PC-9 (cell line): ENCODE data around the gene MYO5C. TPM values are rescaled to one million over a fixed set of nuclear protein-coding genes. Genes with fewer than 3 reads are reported as not detected.

ENCODE experiments used
- BruUV-seq: library from RNA; stranded (reverse); fragments of 400-500 nt; replicated peaks from 2 replicates; lab custom pipeline; 2021; lab: Mats Ljungman, UMichigan
- CTCF ChIA-PET: fragments of 300-600 bp; sonication (Branson Sonifier 250); formaldehyde crosslinking; loops from one replicate; lab custom pipeline; 2022; ENCODE audit warnings: antibody characterized with exemption; lab: Charles Lee
- POLR2A ChIA-PET: fragments of 300-600 bp; sonication (Branson Sonifier 250); formaldehyde crosslinking; loops from one replicate; lab custom pipeline; 2022; ENCODE audit warnings: antibody characterized with exemption; ENCODE audit not compliant: unreplicated experiment; lab: Charles Lee
- DNase-seq, 2 experiments: peaks; one replicate each; pipeline versions ENCODE4 v3.0.0 to v3.0.0-alpha.2; 2015 to 2022; ENCODE audit warnings: mixed read lengths in 1 of 2
- H2AFZ ChIP-seq: fragments of 200-600 bp; sonication (generic); 2 replicates; pipeline ENCODE4 v1.8.1; 2017; ENCODE audit warnings: antibody characterized with exemption
- H3F3A ChIP-seq: fragments of 200-600 bp; sonication (generic); 2 replicates; pipeline ENCODE4 v1.8.1; 2017; ENCODE audit warnings: antibody characterized with exemption, mild to moderate bottlenecking, low read depth; ENCODE audit not compliant: insufficient read depth
- H3K27ac ChIP-seq: fragments of 200-600 bp; sonication (generic); 2 replicates; pipeline ENCODE4 v1.6.1; 2016; ENCODE audit warnings: mixed run types
- H3K27me3 ChIP-seq: fragments of 200-600 bp; sonication (generic); 2 replicates; pipeline ENCODE4 v1.6.1; 2016; ENCODE audit warnings: low read depth, mixed run types; ENCODE audit not compliant: insufficient read depth
- H3K36me3 ChIP-seq: fragments of 200-600 bp; sonication (generic); 2 replicates; pipeline ENCODE4 v1.6.1; 2016; ENCODE audit warnings: low read depth, mixed run types
- H3K4me1 ChIP-seq: fragments of 200-600 bp; sonication (generic); replicated peaks from 2 replicates; pipeline ENCODE4 v1.6.1; 2016; ENCODE audit warnings: mixed run types; ENCODE audit not compliant: insufficient read depth
- H3K4me2 ChIP-seq: fragments of 200-600 bp; sonication (generic); 2 replicates; pipeline ENCODE4 v1.6.1; 2017; ENCODE audit warnings: mixed run types
- H3K4me3 ChIP-seq: fragments of 200-600 bp; sonication (generic); 2 replicates; pipeline ENCODE4 v1.6.1; 2016; ENCODE audit warnings: mixed run types
- H3K79me2 ChIP-seq: fragments of 200-600 bp; sonication (generic); 2 replicates; pipeline ENCODE4 v1.6.1; 2017; ENCODE audit warnings: low read depth, mixed run types
- H3K9me2 ChIP-seq: fragments of 200-600 bp; sonication (generic); 2 replicates; pipeline ENCODE4 v1.8.1; 2017; ENCODE audit warnings: mild to moderate bottlenecking; ENCODE audit not compliant: insufficient read depth
- H3K9me3 ChIP-seq: fragments of 200-600 bp; sonication (generic); 2 replicates; pipeline ENCODE4 v1.8.1; 2016; ENCODE audit warnings: low read depth; ENCODE audit not compliant: insufficient read depth
- H4K20me1 ChIP-seq: fragments of 200-600 bp; sonication (generic); 2 replicates; pipeline ENCODE4 v1.8.1; 2017; ENCODE audit not compliant: insufficient read depth
- CTCF ChIP-seq: fragments of 200-600 bp; sonication (generic); conservative IDR thresholded peaks from 2 replicates; pipeline ENCODE4 v1.6.1; 2017; ENCODE audit warnings: mixed run types, antibody characterized with exemption, mild to moderate bottlenecking, moderate library complexity
- EZH2 ChIP-seq: fragments of 200-600 bp; sonication (generic); IDR thresholded peaks from 2 replicates; pipeline ENCODE4 v1.8.0; 2017; ENCODE audit warnings: antibody characterized with exemption, low read depth
- intact Hi-C: fragments of 100-400 bp; cut with micrococcal nuclease; formaldehyde crosslinking; loops from one replicate; pipeline ENCODE4 v1.10.0; 2022; ENCODE audit not compliant: unreplicated experiment
- total RNA-seq: library from RNA; stranded (reverse); gene quantifications from 2 replicates; pipeline ENCODE4 v1.2.3, GENCODE V29; 2021

The MYO5C gene
- total RNA-seq, 1 experiment from 2014 or later = 41.1 TPM

GRCh38 chr15:52186651-52187486 is 108.7 kb downstream of the MYO5C start:
- POLR2A ChIA-PET = no interaction called here
- BruUV-seq = no TSS peak
- Histone ChIP-seq H3K9me3 (no peaks in the 10 kb centered on the region), H4K20me1 (no peaks in the 10 kb centered on the region), H3K36me3 (no peaks in the 10 kb centered on the region), H3K4me3 (no peak overlapping the region), H2AFZ (no peak overlapping the region), H3K9me2 (no peaks in the 10 kb centered on the region), H3K27me3 (no peaks in the 10 kb centered on the region), H3K27ac (no peak overlapping the region), H3K79me2 (no peaks in the 10 kb centered on the region), H3K4me2 (no peak overlapping the region), H3F3A (no peaks in the 10 kb centered on the region), H3K4me1 (no peaks in the 10 kb centered on the region)
- intact Hi-C loops = no loop called here
- CTCF ChIA-PET = no interaction called here
- TF ChIP-seq EZH2 = no peak
- DNase-seq = no peak

DNA sequence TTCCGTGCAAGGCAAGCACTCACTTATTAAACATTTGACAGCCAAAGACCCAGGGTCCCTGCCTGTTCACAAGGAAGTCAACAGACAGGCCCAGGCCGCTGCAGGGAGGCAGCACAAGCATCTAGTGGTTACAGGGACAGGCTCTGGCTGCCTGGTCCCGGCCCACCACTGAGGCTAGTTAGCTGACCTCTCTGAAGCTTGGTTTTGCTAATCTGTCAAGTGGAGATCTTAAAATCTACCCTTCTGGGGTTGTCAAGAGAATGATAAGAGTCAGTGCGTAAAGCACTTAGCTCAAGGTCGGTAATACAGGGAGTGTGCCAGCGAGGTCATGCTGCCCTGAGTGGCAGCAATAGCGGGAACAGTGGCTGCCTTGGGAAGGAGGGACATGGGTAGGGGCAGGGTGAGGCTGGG is 110.4 kb downstream of the MYO5C start:
- no peak for DNase-seq
- Histone ChIP-seq H3K9me2 (no peaks in the 10 kb centered on the region), H3K4me3 (no peak overlapping the region), H3K4me2 (no peak overlapping the region), H3K27ac (no peak overlapping the region), H3K27me3 (no peaks in the 10 kb centered on the region), H3F3A (no peaks in the 10 kb centered on the region), H2AFZ (no peak overlapping the region), H3K36me3 (no peaks in the 10 kb centered on the region), H4K20me1 (no peaks in the 10 kb centered on the region), H3K79me2 (no peaks in the 10 kb centered on the region), H3K4me1 (peaks cover 2% of the 10 kb centered on the region; the same call in 1 of the 2 replicates), H3K9me3 (no peaks in the 10 kb centered on the region)
- ChIA-PET POLR2A (no interaction called here), CTCF (interaction anchor here (0.6 kb wide), 1 partner anchor 279 kb away, joined by 9 read pairs; no protein-coding TSS in a partner anchor)
- BruUV-seq = no TSS peak
- intact Hi-C loops = no loop called here
- TF ChIP-seq CTCF (no peak), EZH2 (no peak)

DNA sequence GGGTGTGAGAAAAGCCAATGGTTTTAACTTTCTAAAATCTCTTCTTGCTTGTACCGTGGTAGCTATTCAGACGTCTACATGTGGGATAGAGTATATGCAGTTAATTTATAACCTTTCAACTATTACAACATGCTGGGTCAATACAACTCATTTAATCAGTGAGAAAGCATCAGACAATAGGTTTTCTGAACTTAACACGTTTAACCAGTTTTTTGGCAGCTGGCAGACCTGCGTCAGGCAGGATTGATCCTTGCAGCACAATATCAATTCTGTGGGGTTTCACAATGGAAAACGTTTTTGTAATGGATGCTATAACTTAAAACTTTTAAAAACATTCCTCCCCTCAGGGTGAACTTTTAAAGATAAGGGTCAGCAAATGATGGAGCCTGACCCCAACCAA is 110.9 kb downstream of the MYO5C start:
- Histone ChIP-seq H3F3A (no peaks in the 10 kb centered on the region), H3K9me3 (no peaks in the 10 kb centered on the region), H3K4me2 (no peak overlapping the region), H3K36me3 (no peaks in the 10 kb centered on the region), H3K4me1 (peaks cover 4% of the 10 kb centered on the region; the same call in 1 of the 2 replicates), H3K9me2 (no peaks in the 10 kb centered on the region), H3K4me3 (no peak overlapping the region), H3K27ac (no peak overlapping the region), H3K27me3 (no peaks in the 10 kb centered on the region), H3K79me2 (no peaks in the 10 kb centered on the region), H2AFZ (no peak overlapping the region), H4K20me1 (no peaks in the 10 kb centered on the region)
- DNase-seq = no peak
- intact Hi-C loops = no loop called here
- BruUV-seq = no TSS peak
- ChIA-PET POLR2A (no interaction called here), CTCF (interaction anchor here (0.6 kb wide), 1 partner anchor 279 kb away, joined by 9 read pairs; no protein-coding TSS in a partner anchor)
- TF ChIP-seq CTCF = no peak
- TF ChIP-seq EZH2 = no peak
